ENCODE measurements around the gene NSG1.

DNA sequence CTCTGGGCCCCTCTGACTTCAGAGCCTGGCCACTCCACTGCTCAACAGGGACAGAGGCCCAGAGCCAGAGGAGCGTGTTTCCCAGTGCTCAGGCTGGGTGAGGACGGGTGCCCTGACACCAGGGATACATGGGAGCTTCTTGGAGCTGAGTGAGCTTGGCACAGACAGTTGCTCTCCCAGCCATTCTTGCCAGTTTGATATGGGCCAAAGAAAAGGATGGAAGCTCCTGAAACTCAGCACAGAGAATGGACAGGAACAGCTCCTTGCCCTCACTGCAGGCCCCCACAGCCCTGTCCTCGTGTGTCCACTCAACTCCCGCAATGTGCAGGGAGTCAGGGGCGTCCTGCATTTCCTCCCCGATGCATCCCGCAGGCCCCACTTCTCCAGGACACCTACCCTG is 38.8 kb downstream of the NSG1 start:
- TF ChIP-seq, protein P1, sequence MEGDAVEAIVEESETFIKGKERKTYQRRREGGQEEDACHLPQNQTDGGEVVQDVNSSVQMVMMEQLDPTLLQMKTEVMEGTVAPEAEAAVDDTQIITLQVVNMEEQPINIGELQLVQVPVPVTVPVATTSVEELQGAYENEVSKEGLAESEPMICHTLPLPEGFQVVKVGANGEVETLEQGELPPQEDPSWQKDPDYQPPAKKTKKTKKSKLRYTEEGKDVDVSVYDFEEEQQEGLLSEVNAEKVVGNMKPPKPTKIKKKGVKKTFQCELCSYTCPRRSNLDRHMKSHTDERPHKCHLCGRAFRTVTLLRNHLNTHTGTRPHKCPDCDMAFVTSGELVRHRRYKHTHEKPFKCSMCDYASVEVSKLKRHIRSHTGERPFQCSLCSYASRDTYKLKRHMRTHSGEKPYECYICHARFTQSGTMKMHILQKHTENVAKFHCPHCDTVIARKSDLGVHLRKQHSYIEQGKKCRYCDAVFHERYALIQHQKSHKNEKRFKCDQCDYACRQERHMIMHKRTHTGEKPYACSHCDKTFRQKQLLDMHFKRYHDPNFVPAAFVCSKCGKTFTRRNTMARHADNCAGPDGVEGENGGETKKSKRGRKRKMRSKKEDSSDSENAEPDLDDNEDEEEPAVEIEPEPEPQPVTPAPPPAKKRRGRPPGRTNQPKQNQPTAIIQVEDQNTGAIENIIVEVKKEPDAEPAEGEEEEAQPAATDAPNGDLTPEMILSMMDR (IDR thresholded peaks at IDR 0.05; ENCODE audit: low read length), result no peak
- TF ChIP-seq EZH2phosphoT487 (IDR thresholded peaks at IDR 0.05; ENCODE audit: low read length), result no peak

Data from MM.1S (cell line).